Right kidney (tissue), 9 donors: ENCODE measurements around the gene HPGDS.
"Not testable (repeated sequence)": the region's sequence is repeated elsewhere in the genome, so short reads cannot be mapped to it uniquely, and the experiment has no call there.

Source experiments
- DNase-seq: peaks from one replicate; pipeline ENCODE4 v3.0.0-alpha.2; 2016
- long read RNA-seq, 8 donors: transcript quantifications; one replicate each; lab custom pipeline, GENCODE V29; 2026

Gene HPGDS
- long read RNA-seq, donor 1, partial matches to known transcripts = 0 of 3 reads
- long read RNA-seq, donor 1, other reads (novel, unspliced or antisense) = 0 of 3 reads
- long read RNA-seq, donor 2, partial matches to known transcripts = 0 of 1 reads
- long read RNA-seq, donor 2, other reads (novel, unspliced or antisense) = 0 of 1 reads
- long read RNA-seq, donor 3 = 0 reads
- long read RNA-seq, donor 4, partial matches to known transcripts = 0 of 2 reads
- long read RNA-seq, donor 4, other reads (novel, unspliced or antisense) = 0 of 2 reads
- long read RNA-seq, donor 5, partial matches to known transcripts = 0 of 3 reads
- long read RNA-seq, donor 5, other reads (novel, unspliced or antisense) = 0 of 3 reads
- long read RNA-seq, donor 6 = 0 reads
- long read RNA-seq, donor 7, partial matches to known transcripts = 0 of 3 reads
- long read RNA-seq, donor 7, other reads (novel, unspliced or antisense) = 0 of 3 reads
- long read RNA-seq, donor 8 = 0 reads

DNA sequence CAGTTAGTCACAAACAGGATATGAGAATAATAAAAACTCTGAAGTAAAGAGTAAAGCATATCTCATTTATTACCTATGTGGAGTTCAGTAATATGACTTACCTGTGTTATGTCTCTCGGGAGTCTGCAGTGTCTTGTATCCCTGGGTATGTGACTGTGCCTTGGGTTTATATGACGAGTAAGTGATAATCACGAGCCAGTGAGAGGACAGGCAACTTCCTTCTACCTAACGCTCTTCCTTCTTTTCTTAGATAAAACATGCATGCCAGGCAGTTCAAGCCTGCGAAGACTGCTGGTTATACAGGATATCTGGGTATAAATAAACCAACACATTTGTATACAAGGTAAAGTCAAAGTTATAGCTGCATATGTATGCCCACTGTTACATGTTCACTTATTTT, at the start of gene HPGDS:
Gene HPGDS, minus strand, starts transcription at position 143 of the 400 bp plus-strand sequence. CDS start 8,207 bp downstream, outside the sequence.
- no peak for DNase-seq

DNA sequence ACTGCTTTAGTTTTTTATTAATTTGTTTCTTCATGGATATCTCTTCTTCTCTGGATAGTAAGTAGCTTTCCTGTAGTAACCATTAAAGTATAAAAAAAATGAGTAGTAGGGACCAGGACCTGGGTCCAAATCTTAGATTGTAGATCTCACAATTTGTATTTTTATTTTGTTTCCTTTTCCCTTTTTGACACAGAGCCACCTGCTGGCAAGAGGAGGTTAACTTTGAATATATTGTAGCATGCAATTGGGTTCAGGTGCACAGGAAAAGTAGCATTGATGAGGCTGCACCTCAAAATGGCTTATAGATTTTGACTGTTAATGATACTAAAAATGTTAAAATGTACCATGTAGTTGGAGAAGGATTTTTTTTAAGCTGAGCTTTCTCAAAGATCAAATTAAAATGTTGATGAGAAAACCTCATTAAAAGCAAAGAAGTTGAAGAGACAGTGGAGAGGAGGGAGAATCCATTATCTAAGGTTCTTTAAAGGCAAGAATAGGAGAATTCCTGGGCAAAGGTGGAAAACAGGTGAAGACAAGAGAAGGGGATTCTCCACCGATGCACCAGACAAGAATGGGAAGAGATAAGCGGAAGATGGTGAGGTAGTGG, 48.3 kb upstream of the HPGDS start:
- DNase-seq = no peak

DNA sequence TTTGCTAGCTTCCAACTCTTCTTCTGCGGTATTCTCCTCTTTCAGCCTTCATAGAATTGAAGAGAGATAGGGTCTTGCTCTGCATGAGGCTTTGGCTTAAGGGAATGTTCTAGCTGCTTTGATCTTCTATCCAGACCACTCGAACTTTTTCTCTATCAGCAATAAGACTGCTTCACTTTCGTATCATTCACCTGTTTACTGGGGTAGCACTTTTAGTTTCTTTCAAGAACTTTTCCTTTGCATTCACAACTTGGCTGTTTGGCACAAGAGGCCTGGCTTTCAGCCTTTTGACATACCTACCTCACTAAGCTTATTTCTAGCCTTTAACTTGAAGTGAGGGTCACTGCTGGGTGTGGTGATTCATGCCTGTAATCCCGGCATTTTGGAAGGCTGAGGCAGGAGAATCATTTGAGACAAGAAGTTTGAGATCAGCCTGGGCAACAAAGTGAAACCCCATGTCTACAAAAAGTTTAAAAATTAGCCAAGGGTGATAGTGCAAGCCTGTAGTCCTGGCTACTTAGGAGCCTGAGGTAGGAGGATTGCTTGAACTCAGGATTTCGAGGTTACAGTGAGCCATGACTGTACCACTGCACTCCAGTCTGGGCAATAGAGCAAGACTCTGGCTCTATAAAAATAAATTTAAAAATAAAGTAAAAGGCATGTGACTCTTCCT, 47.1 kb upstream of the HPGDS start:
- no peak for DNase-seq

GRCh38 chr4:94387965-94388364, 45.3 kb upstream of the HPGDS start:
- DNase-seq = not testable (repeated sequence)

GRCh38 chr4:94385452-94385851, 42.8 kb upstream of the HPGDS start:
- DNase-seq = not testable (repeated sequence)

DNA sequence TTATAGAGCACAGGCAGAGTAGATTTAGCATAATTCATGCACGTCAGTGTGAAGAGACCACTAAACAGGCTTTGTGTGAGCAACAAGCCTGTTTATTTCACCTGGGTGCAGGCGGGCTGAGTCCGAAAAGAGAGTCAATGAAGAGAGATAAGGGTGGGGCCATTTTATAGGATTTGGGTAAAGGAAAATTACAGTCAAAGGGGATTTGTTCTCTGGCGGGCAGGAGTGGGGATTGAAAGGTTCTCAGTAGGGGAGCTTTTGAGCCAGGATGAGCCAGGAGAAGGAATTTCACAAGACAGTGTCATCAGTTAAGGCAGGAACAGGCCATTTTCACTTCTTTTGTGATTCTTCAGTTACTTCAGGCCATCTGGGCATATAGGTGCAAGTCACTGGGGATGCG, 40.3 kb upstream of the HPGDS start:
- not testable (repeated sequence) for DNase-seq

DNA sequence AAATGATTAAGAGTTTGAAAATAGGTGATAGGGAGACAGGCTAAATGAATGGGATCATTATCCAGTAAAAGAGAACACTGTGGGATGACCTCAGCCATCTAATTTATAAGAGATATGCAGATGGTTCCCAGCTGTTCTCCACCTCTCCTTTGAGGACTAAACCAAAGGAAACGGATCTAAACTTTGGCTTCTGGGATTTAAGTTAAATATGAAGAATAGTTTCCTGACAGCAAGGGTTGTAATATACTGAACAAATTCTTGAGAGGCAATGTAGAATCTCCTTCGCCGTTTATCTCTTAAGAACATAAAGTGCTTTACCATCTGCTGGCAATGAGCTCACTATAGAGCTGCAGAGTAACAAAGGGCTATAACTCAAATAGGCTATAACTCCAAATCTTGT, 35.4 kb upstream of the HPGDS start:
- no peak for DNase-seq

DNA sequence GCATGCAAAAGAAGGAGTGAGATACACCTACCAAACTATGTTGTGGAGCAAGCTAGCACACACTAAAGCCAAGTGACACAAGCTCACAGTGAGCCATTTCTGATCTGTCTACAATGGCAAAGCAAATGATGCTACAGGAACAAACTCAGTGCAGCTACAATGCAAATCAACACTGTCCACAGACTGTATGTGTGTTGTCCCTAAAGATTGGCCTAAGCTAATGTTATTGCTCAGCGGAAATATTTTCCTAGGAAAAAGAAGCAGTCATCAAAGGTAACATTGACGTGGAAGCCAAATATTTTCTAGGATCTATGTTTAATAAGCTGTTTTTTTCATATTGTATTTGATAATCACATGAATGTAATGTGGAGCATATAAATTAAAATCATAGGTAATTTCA, 34.7 kb upstream of the HPGDS start:
- DNase-seq = no peak

GRCh38 chr4:94375364-94375763, 32.7 kb upstream of the HPGDS start:
- DNase-seq = no peak

GRCh38 chr4:94373752-94374151, 31.1 kb upstream of the HPGDS start:
- DNase-seq = no peak

DNA sequence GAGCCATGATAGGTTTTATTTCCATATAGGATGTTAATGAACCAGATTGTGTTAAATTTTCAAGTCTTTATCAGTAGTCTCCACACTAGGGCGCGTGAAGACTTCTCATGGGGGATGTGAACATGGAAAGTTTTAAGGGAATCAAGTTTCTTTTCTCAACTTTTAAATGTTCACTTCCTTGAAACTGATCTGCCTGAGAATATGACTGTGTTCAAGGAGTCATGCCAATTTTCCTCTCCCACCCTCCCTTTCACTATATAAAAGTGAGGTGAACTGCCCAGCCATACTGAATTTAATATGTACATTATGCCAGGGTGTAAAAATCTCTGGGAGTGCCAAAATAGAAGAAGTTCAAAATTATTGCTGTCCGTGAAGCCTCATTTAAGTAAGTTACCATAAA, 30.4 kb upstream of the HPGDS start:
- DNase-seq = peak; percentile 11

GRCh38 chr4:94372228-94372978, 29.8 kb upstream of the HPGDS start:
- peak; percentile 12 for DNase-seq

DNA sequence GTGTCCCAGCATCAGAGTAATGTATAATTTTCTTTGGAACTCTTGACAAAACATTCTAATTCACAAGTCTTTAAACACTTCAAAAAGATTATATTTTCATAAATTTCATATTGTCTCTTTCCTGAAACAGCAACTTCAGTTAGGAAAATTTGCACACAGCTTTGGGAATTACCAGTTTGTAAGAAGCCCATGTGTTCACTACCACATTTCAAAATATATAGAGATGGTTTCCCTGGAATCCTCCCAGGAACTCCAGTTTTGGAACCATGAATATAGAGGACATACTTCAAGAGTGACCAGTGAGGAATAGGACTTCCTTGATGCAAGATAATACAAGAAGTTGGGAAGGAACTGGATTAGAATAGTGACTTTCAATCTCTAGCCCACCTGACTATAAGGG, 28.7 kb upstream of the HPGDS start:
- DNase-seq = no peak

DNA sequence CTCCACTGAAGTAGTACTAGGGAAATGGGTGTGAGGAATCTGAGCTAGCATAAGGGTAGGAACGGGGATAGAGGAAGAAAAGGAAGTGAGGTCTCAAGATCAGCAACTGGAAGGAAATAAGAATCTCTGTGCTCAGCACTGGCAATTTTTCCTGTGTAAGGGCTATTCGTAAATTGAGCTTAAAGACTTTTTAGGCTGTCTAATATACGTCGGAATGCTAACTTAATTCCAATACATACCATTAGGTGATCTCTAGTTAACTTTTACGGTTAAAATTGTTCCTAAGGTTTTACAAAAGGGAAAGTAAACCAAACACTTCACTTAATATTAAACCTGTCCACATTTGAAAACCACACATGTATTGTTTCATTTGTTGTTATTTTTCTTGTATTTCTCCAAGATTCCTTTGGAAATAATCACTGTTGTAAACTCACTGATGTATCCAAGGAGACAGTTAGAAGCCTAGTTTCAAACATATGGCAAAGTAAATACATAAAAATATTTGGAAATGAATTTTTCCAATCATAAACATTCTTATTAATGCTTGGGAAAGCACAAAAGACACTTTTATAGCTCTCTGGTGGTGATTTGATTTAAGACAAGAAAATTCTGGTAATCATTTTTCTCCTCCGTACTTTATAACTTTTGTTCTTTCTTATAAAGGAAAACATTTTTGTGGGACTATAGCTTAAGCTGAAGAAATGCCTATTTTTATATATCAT, 28.1 kb upstream of the HPGDS start:
- DNase-seq = no peak

DNA sequence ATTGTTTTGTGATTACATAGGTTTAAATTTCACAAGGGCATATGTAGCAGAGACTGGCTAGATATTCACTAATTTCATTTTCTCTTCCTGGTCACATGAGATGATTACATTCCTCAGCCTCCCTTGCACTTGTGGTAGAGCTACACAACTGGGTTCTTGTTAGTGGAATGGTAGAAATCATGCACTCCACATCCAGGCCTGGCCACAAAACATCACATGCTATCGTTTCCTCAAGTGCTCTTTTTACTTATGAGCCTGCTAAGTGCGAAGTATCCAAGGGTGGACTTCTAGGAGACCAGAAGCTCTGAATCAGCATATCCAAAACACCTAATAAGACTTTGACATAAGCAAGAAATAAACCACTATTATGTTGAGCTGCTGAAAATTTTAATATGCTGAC, 26.4 kb upstream of the HPGDS start:
- no peak for DNase-seq

DNA sequence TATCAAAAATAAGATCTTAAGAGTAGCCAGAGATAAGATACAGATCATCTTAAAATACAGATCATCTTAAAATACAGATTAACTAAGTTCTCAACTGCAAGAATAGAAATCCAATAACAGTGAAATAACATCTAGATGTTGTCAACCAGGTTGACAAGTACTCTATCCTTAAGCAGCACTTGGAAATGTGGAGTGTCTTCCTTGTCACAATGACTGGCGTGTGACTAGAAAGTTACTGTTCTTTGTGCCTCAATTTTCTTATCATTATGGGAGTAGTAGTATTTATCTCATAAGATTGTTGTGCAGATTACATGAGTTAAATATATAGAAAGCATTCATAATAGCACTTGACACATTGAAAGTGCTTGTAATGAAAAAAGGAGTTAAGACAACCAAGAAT, 25.8 kb upstream of the HPGDS start:
- no peak for DNase-seq

DNA sequence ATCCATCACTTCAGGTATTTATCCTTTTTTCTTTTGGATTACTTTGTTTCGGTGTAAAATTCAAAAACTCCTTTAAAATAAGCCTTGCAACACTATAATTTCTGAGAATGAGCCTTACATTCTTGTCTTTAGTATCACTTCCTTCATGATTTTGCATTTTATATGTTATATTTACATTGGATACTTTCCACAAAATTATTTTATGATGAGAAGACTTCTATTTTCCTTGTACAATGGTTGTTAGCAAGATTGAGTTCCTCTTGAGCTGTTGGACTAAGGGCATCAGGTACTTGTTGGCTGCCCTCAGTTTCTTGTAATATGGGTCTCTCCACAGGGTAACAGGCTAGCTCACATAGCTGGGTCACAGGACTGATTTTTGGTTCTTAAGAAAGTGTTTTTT, 22.7 kb upstream of the HPGDS start:
- DNase-seq = no peak

DNA sequence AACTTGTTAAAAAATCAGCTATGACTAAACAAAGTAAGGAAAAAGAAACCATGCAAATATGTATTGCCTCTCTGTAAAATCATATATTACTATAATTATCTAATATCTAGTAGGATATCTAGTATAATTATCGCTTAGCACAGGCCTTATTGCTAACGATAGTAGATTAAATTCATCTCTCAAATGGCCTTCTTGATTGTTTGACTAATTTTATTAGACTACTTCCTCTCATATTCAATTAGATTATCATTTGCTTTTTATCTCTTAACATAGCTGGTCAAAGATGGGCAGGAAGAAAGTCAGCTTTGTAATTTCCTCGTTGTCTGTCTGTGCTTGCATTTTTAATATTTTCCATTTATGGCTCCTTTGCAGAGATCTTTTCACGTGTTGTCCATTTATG, 21.9 kb upstream of the HPGDS start:
- no peak for DNase-seq

DNA sequence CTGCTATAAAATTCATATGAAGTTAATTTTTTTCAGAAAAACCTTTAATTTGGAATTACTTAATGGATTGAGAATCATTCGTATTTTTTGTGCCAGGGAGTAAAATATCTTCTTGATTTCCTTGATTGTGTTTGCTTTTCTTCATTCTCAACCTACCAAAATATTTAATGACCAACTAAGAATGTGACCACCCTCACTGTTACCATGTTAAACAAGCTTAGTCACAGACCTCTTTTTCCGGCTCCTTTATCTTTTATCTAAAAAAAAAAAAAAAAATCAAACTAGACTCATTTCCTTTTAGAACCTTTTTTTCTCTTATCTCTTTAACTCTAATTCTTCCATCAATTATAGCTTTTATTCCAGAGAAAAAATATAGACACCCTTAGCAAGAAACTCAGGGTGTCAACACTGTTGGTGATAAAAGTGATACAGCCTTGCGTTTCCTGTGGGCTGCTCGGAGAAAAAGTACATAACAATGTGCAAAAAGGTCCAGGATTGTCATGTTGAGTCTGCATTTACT, 20.6 kb upstream of the HPGDS start:
- no peak for DNase-seq

DNA sequence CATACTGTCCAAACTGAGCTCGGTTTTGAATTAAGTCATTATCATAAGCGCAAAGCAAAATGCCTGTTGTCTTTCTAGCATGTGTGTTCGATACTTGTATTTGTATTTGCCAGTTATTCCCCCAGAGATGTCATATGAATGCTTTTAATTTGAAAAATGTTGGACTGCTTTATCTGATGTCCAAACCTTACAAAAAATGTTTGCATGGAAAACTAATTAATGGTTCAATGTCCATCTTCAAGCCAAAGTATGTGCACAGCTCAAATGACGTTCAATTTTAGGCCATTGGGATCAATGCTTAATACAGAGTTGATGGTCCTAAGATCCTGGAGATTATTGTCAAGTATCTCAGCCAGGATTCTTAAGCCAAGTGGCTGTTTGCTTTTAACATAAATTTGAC, 17.2 kb upstream of the HPGDS start:
- DNase-seq = no peak

DNA sequence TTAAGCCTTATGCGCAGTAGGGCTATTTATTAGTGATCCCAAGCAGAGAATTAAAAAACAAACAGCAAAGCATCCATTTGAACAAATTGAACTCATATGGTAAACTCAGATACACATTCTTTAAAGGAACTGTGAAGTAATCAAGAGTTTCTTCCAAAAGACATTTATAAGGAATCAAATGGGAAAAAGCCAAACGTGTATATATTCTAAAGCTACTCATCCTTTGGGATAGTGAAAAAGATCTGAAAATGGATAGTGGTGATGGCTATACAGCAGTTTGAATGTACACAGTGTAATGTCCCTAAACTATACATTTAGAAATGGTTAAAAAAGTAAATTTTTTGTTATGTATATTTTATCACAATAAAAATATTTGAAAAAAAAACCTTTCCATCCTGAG, 16.6 kb upstream of the HPGDS start:
- no peak for DNase-seq

DNA sequence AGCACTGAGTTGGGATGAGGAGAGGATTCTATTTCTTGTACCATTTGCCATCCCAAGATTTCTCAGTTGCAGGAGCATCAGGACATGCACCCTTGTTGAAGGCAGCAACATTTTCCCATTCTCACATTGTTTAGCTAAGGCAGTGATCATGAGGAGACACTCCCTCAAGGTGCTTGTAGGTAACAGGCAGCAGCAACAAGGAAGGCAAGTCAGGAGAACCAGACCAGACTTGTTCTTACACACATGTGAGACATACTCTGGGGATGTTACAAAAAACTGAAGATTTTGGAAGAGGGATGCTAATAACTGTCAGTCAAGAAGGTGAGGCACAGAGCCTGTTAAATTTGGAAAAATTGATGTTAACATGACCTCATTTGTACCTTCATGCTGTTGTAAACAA, 15.5 kb upstream of the HPGDS start:
- no peak for DNase-seq
